Left kidney (tissue), 2 donors: Measurements from ENCODE around the gene ARHGAP10. TPM values are rescaled to one million over a fixed set of nuclear protein-coding genes. Genes with fewer than 3 reads are reported as not detected.
"Not testable (repeated sequence)": the region's sequence is repeated elsewhere in the genome, so short reads cannot be mapped to it uniquely, and the experiment has no call there.

Experiments used
- DNase-seq: peaks from one replicate; pipeline ENCODE4 v3.0.0-alpha.2; 2013
- polyA plus RNA-seq: library from polyadenylated mRNA; unstranded; fragments of 120-200 nt; gene quantifications from one replicate; pipeline ENCODE4 v1.2.1, GENCODE V29; 2013; ENCODE audit not compliant: insufficient read length

Gene ARHGAP10
- polyA plus RNA-seq, 1 donor: 18.4 TPM

- no peak for DNase-seq
Measured at GRCh38 chr4:147891476-147892115, 159.7 kb downstream of the ARHGAP10 start.

GRCh38 chr4:147899512-147899911 is 167.6 kb downstream of the ARHGAP10 start:
- no peak for DNase-seq

- DNase-seq: no peak
Measured at GRCh38 chr4:147901388-147901787, 169.5 kb downstream of the ARHGAP10 start.

- DNase-seq: no peak
Measured at GRCh38 chr4:147901916-147902315, 170.0 kb downstream of the ARHGAP10 start.

GRCh38 chr4:147909225-147909624 is 177.3 kb downstream of the ARHGAP10 start:
- DNase-seq: no peak

- DNase-seq: no peak
Measured at GRCh38 chr4:147910315-147910714, 178.4 kb downstream of the ARHGAP10 start.

GRCh38 chr4:147912106-147912505 is 180.2 kb downstream of the ARHGAP10 start:
- not testable (repeated sequence) for DNase-seq

- no peak for DNase-seq
Measured at GRCh38 chr4:147913137-147913536, 181.2 kb downstream of the ARHGAP10 start.

- DNase-seq: no peak
Measured at GRCh38 chr4:147916351-147916750, 184.5 kb downstream of the ARHGAP10 start.

GRCh38 chr4:147923381-147923780 is 191.5 kb downstream of the ARHGAP10 start:
- DNase-seq: no peak

GRCh38 chr4:147923854-147924253 is 192.0 kb downstream of the ARHGAP10 start:
- no peak for DNase-seq

GRCh38 chr4:147924604-147925412 is 192.9 kb downstream of the ARHGAP10 start:
- DNase-seq: peak; percentile 47

GRCh38 chr4:147927377-147928137 is 195.7 kb downstream of the ARHGAP10 start:
- DNase-seq: no peak

GRCh38 chr4:147928400-147928799 is 196.5 kb downstream of the ARHGAP10 start:
- DNase-seq: no peak

GRCh38 chr4:147929746-147930145 is 197.9 kb downstream of the ARHGAP10 start:
- no peak for DNase-seq

- DNase-seq: no peak
Measured at GRCh38 chr4:147933316-147933715, 201.4 kb downstream of the ARHGAP10 start.

GRCh38 chr4:147933779-147934178 is 201.9 kb downstream of the ARHGAP10 start:
- DNase-seq: no peak

GRCh38 chr4:147938496-147938895 is 206.6 kb downstream of the ARHGAP10 start:
- DNase-seq: no peak

GRCh38 chr4:147940171-147940570 is 208.3 kb downstream of the ARHGAP10 start:
- no peak for DNase-seq

GRCh38 chr4:147941373-147941772 is 209.5 kb downstream of the ARHGAP10 start:
- no peak for DNase-seq

GRCh38 chr4:147942729-147943128 is 210.8 kb downstream of the ARHGAP10 start:
- no peak for DNase-seq

- DNase-seq: no peak
Measured at GRCh38 chr4:147943159-147943638, 211.3 kb downstream of the ARHGAP10 start.

GRCh38 chr4:147944249-147944648 is 212.4 kb downstream of the ARHGAP10 start:
- no peak for DNase-seq
